ENCODE results near the gene CADPS. TPM values are rescaled to one million over a fixed set of nuclear protein-coding genes. Genes with fewer than 3 reads are reported as not detected.

CADPS gene
- total RNA-seq, 6 experiments from 2014 or later, result not detected

DNA sequence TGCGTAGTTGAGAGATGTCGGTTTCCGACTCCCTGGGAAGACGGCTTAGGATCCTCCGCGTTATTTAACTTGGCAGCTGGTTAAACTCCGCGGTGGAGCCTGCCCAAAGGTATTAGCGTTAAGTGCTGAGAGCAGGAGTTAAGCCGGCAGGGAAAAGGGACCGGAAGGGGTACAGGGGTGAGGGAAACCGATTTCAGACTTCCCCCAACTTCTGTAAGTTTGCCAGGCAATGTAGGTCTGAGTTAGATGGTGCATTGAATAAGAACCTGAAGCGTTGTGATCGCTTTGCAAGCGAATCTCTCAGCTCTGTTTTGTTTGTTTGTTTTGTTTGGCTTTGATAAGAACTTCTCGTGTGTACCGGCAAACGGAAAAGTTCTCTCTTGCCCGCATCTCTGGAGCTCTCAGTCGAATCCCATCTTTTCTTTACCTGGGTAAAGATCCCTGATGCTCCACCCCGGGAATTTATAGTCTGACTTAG, 495.9 kb downstream of the CADPS start:
- H3K27ac Mint-ChIP-seq, result no peak overlapping the region
- H3K27me3 Mint-ChIP-seq (ENCODE audit: insufficient read depth), result peaks cover 43% of the 10 kb centered on the region
- TF ChIP-seq, protein P1, sequence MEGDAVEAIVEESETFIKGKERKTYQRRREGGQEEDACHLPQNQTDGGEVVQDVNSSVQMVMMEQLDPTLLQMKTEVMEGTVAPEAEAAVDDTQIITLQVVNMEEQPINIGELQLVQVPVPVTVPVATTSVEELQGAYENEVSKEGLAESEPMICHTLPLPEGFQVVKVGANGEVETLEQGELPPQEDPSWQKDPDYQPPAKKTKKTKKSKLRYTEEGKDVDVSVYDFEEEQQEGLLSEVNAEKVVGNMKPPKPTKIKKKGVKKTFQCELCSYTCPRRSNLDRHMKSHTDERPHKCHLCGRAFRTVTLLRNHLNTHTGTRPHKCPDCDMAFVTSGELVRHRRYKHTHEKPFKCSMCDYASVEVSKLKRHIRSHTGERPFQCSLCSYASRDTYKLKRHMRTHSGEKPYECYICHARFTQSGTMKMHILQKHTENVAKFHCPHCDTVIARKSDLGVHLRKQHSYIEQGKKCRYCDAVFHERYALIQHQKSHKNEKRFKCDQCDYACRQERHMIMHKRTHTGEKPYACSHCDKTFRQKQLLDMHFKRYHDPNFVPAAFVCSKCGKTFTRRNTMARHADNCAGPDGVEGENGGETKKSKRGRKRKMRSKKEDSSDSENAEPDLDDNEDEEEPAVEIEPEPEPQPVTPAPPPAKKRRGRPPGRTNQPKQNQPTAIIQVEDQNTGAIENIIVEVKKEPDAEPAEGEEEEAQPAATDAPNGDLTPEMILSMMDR (IDR thresholded peaks at IDR 0.05), result no peak

DNA sequence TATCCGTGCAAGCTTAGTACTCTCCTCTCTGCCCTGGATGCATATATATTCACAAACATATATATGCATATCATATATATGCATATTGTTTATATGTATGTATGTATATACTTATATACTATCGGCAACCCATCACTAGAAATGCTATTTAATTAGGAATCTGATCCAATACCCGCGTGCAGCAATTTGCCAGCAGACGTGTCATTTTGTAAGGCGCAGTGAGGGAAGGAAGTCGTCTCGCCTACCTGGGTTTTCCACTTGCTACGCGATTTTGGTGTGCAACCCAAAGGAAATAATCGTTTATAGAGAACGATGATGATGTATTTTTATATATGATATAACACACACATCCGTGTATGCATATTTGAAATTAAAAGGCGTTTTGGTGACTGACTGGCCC, 496.3 kb downstream of the CADPS start:
- no peaks in the 10 kb centered on the region for H3K9me3 Mint-ChIP-seq
- DNase-seq, result no peak
- H3K27me3 Mint-ChIP-seq (ENCODE audit: insufficient read depth), result peaks cover 47% of the 10 kb centered on the region
- H3K4me1 Mint-ChIP-seq (ENCODE audit: low read depth), result peaks cover 9% of the 10 kb centered on the region
- TF ChIP-seq, protein P1 (IDR thresholded peaks at IDR 0.05), result no peak
- no peak overlapping the region for H3K4me3 Mint-ChIP-seq
- no peaks in the 10 kb centered on the region for H3K36me3 Mint-ChIP-seq (ENCODE audit: low read depth)
- no peak overlapping the region for H3K27ac Mint-ChIP-seq

More for the DNA sequence above, 495.9 kb downstream of the CADPS start:
- Mint-ChIP-seq H3K36me3 (ENCODE audit: low read depth) (no peaks in the 10 kb centered on the region), H3K4me3 (no peak overlapping the region), H3K4me1 (ENCODE audit: low read depth) (peaks cover 5% of the 10 kb centered on the region), H3K9me3 (no peaks in the 10 kb centered on the region)
- no peak for DNase-seq

DNA sequence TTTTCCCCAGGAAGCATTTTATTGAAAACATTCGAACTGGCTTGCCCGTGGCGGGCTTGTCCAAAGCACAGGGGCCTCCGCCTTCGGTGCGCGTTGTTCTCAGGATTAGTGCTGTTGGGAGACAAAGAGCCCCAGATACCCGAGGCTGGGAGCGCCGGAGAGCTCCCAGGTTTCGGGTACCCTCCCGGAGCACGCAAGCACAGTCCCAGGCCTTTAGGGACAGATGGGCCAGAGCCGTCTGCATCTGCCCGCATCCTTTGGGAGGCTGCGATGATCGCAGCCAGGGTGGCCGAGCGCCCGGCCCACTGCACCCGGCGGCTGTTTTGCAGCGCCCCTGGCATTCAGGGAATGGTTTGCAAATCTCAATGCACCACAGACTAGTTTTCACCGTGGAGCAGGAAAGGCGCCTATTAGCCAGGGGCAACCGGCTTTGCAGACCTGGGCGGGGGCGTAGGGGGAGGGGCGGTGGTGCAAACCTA, 496.9 kb downstream of the CADPS start:
- DNase-seq, result no peak
- H3K27ac Mint-ChIP-seq, result no peak overlapping the region
- peaks cover 9% of the 10 kb centered on the region for H3K4me1 Mint-ChIP-seq (ENCODE audit: low read depth)
- TF ChIP-seq, protein P1 (IDR thresholded peaks at IDR 0.05), result no peak
- no peak overlapping the region for H3K4me3 Mint-ChIP-seq
- peaks cover 50% of the 10 kb centered on the region for H3K27me3 Mint-ChIP-seq (ENCODE audit: insufficient read depth)
- no peaks in the 10 kb centered on the region for H3K9me3 Mint-ChIP-seq
- H3K36me3 Mint-ChIP-seq (ENCODE audit: low read depth), result no peaks in the 10 kb centered on the region

DNA sequence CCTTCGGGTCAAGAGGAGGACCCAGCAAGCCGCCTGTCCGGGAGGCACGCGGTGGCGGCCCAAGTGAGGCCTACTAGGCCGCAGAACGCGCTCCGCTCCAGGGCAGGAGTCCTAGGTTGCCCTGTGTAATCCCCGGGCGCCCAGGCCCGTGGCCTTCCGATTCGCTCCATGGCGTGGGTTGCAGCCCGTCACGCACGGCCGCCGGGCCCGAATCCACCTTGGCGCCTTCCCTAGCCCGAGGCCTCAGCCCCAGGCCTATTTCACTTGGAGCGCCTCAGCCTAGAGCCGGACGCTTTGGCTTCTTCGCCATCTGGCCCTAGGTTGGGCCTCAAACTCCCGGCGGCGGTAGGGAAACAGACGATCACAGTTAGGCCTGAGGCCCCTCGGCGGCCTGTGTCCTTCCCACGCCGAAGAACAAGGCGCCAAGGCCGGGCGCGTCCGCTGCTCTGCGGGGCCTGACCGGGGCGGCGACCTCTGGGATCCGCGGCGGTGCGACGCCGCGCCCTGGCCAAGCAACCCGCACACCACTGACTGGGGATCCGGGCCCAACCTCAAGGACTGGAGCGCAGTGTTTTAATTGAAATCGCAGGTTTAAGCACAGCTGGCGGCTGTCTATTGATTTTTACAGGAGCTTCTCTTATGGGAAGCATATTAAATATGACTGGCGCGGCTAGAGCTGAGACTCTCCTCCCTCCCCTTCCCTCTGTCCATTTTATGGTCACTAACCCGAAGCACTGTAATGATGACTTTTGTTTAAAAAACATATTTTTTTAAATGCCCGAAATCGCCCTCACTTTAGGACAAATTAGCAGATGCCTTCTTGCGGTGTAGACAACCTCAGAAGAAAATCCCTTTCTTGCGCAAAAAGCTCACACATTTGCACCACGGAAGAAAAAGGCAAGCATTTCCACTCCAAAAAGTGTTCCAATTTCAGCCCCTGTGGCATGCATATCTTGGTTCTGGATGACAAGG, 498.0 kb downstream of the CADPS start:
- peaks cover 9% of the 10 kb centered on the region for H3K4me1 Mint-ChIP-seq (ENCODE audit: low read depth)
- no peaks in the 10 kb centered on the region for H3K36me3 Mint-ChIP-seq (ENCODE audit: low read depth)
- H3K9me3 Mint-ChIP-seq, result no peaks in the 10 kb centered on the region
- TF ChIP-seq, protein P1 (IDR thresholded peaks at IDR 0.05), result no peak
- no peak for DNase-seq
- H3K27me3 Mint-ChIP-seq (ENCODE audit: insufficient read depth), result peaks cover 50% of the 10 kb centered on the region
- no peak overlapping the region for H3K27ac Mint-ChIP-seq
- H3K4me3 Mint-ChIP-seq, result no peak overlapping the region

DNA sequence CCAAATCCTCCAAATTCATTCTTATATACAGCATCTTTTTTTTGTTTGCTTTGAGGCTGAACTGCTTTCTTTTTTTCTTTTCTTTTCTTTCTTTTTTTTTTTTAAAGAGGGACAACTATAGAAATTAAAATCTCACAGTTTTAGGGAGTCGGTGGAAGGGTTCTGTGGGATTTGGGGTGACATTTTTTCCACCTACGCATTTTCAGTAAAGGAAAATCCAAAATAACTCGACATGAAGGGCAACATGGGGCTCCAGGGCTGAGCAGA, 498.8 kb downstream of the CADPS start:
- H3K27me3 Mint-ChIP-seq (ENCODE audit: insufficient read depth), result peaks cover 56% of the 10 kb centered on the region
- no peaks in the 10 kb centered on the region for H3K36me3 Mint-ChIP-seq (ENCODE audit: low read depth)
- TF ChIP-seq, protein P1 (IDR thresholded peaks at IDR 0.05), result no peak
- DNase-seq, result no peak
- H3K27ac Mint-ChIP-seq, result no peak overlapping the region
- H3K4me1 Mint-ChIP-seq (ENCODE audit: low read depth), result peaks cover 9% of the 10 kb centered on the region
- H3K4me3 Mint-ChIP-seq, result no peak overlapping the region
- no peaks in the 10 kb centered on the region for H3K9me3 Mint-ChIP-seq

Measured in HFFc6 (cell line).